ENCODE results near the gene LARP6. TPM values are rescaled to one million over a fixed set of nuclear protein-coding genes. Genes with fewer than 3 reads are reported as not detected.

LARP6 gene
- total and polyA plus RNA-seq, 8 donors: 9.8 to 127 (median 14.1) TPM

DNA sequence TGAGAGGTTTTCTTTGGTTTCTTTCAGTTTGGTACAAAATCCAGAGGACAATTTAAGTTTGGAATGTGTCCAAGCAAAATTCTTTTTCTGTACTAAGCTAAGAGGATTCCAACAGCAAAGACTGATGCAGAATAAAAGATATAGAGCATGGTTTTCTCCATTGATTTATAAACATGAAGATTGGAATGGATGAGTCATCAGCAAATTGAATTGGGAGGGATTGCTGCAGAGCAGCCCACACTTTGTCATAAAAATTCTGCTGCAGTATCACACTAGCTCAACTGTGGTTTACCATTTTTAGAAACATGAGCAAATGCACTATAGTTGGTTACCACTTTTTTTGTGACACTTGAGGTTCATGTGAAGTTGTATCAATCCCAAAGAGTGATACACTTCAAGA is 16.1 kb upstream of the LARP6 start:
- no peak for TF ChIP-seq EP300 (IDR thresholded peaks at IDR 0.05)
- no peak for TF ChIP-seq POLR2AphosphoS5 (IDR thresholded peaks at IDR 0.05)
- TF ChIP-seq POLR2A (IDR thresholded peaks at IDR 0.05): no peak
- TF ChIP-seq, protein P1, sequence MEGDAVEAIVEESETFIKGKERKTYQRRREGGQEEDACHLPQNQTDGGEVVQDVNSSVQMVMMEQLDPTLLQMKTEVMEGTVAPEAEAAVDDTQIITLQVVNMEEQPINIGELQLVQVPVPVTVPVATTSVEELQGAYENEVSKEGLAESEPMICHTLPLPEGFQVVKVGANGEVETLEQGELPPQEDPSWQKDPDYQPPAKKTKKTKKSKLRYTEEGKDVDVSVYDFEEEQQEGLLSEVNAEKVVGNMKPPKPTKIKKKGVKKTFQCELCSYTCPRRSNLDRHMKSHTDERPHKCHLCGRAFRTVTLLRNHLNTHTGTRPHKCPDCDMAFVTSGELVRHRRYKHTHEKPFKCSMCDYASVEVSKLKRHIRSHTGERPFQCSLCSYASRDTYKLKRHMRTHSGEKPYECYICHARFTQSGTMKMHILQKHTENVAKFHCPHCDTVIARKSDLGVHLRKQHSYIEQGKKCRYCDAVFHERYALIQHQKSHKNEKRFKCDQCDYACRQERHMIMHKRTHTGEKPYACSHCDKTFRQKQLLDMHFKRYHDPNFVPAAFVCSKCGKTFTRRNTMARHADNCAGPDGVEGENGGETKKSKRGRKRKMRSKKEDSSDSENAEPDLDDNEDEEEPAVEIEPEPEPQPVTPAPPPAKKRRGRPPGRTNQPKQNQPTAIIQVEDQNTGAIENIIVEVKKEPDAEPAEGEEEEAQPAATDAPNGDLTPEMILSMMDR (IDR thresholded peaks at IDR 0.05): no peak
- Histone ChIP-seq H3K4me3 (no peak overlapping the region), H3K36me3 (no peaks in the 10 kb centered on the region), H3K27ac (peak overlapping the region in 2 of 5 donors; percentile 2 to 49), H3K27me3 (peaks cover 0 to 6% (median 0%) of the 10 kb centered on the region in 3 donors), H3K4me1 (peaks cover 0 to 28% (median 16%) of the 10 kb centered on the region in 4 donors), H3K9me3 (no peaks in the 10 kb centered on the region)
- intact Hi-C loops (cut with DNase I; ENCODE audit: low total_unique reads): no loop called here
- peak in 1 of 2 donors; percentile 75 for DNase-seq

DNA sequence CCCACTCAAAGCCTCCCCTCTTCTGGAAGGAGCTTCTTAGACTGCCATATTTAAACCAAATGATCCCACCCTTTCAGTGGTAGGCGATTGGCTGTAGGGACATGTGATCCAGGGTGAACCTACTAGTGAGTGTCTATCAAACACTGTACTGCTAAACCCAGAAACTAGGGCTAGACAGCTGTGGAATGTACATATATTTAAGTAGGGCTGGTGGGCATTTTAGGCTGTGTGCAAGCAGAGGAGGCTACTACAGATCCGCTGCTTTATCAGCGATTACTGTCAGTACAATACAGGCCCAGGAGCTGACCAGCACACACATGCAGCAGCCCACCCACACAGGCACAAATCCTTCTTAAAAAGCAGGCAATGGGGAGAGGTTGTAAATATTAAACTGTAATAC is 15.4 kb upstream of the LARP6 start:
- peaks cover 0 to 28% (median 16%) of the 10 kb centered on the region in 4 donors for H3K4me1 ChIP-seq
- intact Hi-C loops (cut with DNase I; ENCODE audit: low total_unique reads): no loop called here
- H3K27me3 ChIP-seq: peaks cover 0 to 6% (median 0%) of the 10 kb centered on the region in 3 donors
- peak in 1 of 2 donors; percentile 26 for DNase-seq
- peak overlapping the region in 2 of 5 donors; percentile 14 to 29 for H3K27ac ChIP-seq
- H3K4me3 ChIP-seq: no peak overlapping the region
- no peaks in the 10 kb centered on the region for H3K9me3 ChIP-seq
- no peaks in the 10 kb centered on the region for H3K36me3 ChIP-seq
- TF ChIP-seq POLR2AphosphoS5 (IDR thresholded peaks at IDR 0.05) (no peak), EP300 (IDR thresholded peaks at IDR 0.05) (no peak), POLR2A (IDR thresholded peaks at IDR 0.05) (no peak)
- TF ChIP-seq, protein P1 (IDR thresholded peaks at IDR 0.05): no peak
- WGBS, 5 donors: 68 to 86% (median 72%) methylated on average over 3 of the region's 3 CpGs

DNA sequence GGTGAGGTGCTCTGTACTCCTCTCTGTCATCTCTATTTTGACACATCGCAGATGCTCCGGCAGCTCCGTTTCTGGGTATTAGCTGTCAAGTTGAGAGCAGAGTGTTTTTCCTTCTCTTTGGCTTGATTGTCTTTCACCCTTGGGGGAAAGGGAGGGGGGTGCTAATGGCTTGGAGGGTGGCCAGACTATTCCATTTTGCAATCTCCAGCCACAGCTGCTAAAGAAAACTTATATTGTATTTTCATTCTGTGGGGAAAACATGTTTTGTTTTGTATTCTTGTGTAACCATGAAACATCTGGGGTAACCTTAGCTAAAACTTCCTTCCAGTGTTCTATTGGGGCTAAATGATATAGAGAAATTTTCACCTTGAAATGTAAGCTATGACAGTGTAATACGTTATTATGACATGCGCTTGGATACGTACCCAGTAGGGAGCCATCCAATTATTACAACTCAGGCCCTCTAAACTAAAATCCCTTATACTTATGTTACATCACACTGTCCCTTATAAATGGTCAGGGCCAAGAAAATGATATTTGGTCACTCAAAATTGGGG is 14.0 kb upstream of the LARP6 start:
- H3K27me3 ChIP-seq: no peaks in the 10 kb centered on the region
- WGBS, 5 donors: 49 to 75% (median 67%) methylated on average over 6 of the region's 6 CpGs

DNA sequence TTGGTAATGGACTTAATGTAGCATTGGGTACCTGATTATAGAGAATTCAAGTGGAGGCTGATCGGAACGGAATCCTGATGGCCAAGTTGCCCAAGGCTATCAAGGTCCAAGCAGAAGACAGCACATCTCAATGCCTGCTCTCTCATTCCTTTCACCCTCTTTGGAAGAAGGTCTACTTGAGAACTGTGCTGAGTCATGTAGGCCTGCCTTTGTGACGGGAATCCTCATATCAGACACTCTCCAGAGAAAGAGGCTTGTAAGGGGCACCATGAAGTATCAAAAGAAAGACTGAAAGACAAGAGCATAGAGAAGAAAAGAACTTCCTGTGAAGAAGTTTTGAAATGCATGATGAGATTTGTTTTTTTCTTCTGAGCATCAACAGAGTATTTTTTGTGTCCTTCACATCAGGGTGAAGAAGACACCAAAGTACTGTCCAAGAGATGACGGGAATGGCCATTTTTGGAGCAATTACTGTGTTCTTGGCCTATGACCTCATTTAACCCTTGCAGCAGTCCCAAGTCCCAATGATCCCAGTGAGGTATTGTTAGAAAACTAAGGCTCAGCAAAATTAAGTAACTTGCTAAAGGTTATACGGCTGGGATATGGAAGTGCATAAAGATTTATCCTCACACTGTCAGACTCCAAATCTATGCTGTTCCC is 13.2 kb upstream of the LARP6 start:
- H3K27ac ChIP-seq: peak overlapping the region in 4 of 5 donors; percentile 4 to 71 (median 29)
- no peak for DNase-seq
- peaks cover 0 to 28% (median 16%) of the 10 kb centered on the region in 4 donors for H3K4me1 ChIP-seq
- H3K4me3 ChIP-seq: no peak overlapping the region
- H3K36me3 ChIP-seq: no peaks in the 10 kb centered on the region
- no peaks in the 10 kb centered on the region for H3K27me3 ChIP-seq
- 85 to 89% (median 87%) methylated on average over 5 of the region's 5 CpGs for WGBS, 5 donors
- intact Hi-C loops (cut with DNase I; ENCODE audit: low total_unique reads): no loop called here
- no peak for TF ChIP-seq POLR2AphosphoS5 (IDR thresholded peaks at IDR 0.05)
- TF ChIP-seq, protein P1 (IDR thresholded peaks at IDR 0.05): no peak
- H3K9me3 ChIP-seq: no peaks in the 10 kb centered on the region

More for the DNA sequence above, 14.0 kb upstream of the LARP6 start:
- intact Hi-C loops (cut with DNase I; ENCODE audit: low total_unique reads): no loop called here
- TF ChIP-seq POLR2AphosphoS5 (IDR thresholded peaks at IDR 0.05) (peak; percentile 39 to 49 (median 45)), POLR2A (IDR thresholded peaks at IDR 0.05) (no peak), EP300 (IDR thresholded peaks at IDR 0.05) (no peak)
- TF ChIP-seq, protein P1 (IDR thresholded peaks at IDR 0.05): no peak
- H3K4me1 ChIP-seq: peaks cover 0 to 28% (median 16%) of the 10 kb centered on the region in 4 donors
- DNase-seq: peak in 1 of 2 donors; percentile 82
- H3K4me3 ChIP-seq: no peak overlapping the region
- H3K9me3 ChIP-seq: no peaks in the 10 kb centered on the region
- no peaks in the 10 kb centered on the region for H3K36me3 ChIP-seq
- H3K27ac ChIP-seq: peak overlapping the region in 4 of 5 donors; percentile 4 to 71 (median 49)

Measured in stomach (tissue), 9 donors.